ENCODE results near the gene NLGN4Y. TPM values are rescaled to one million over a fixed set of nuclear protein-coding genes. Genes with fewer than 3 reads are reported as not detected.

The NLGN4Y gene
- total and polyA plus RNA-seq, 2 of the 13 experiments (the other 11 are each of a cell fraction or from before 2014, with no cell fraction given): 6.0 to 16.5 TPM

- in situ Hi-C loops (cut with HindIII; ENCODE audit: extremely low pct_ligation_motif_present, low pct_unique_long_range_greater_than_20kb): no loop called here
- no peak overlapping the region for H3K9ac ChIP-seq (ENCODE audit: insufficient read depth, low read depth, low read length)
These were observed 297.9 kb downstream of the NLGN4Y start for GRCh38 chrY:14822201-14822600.

More at GRCh38 chrY:14822201-14822600, 297.9 kb downstream of the NLGN4Y start:
- intact Hi-C loops (cut with micrococcal nuclease; ENCODE audit: unreplicated experiment): no loop called here
- H3K79me2 ChIP-seq (ENCODE audit: insufficient read depth, low read length): no peaks in the 10 kb centered on the region
- FAIRE-seq (no peak), DNase-seq (ENCODE audit: low spot score) (no peak), ATAC-seq (no peak)
- H3K9me3 ChIP-seq (ENCODE audit: low read length): no peaks in the 10 kb centered on the region
- TF ChIP-seq DR1 (CRISPR knock-in tag; IDR thresholded peaks at IDR 0.05) (no peak), HDAC2 (CRISPR knock-in tag; IDR thresholded peaks at IDR 0.05) (no peak), JARID2 (CRISPR knock-in tag; IDR thresholded peaks at IDR 0.05; ENCODE audit: insufficient replicate concordance) (no peak), EEA1 (CRISPR knock-in tag; IDR thresholded peaks at IDR 0.05; ENCODE audit: borderline replicate concordance) (no peak), ZNF605 (CRISPR knock-in tag; IDR thresholded peaks at IDR 0.05) (no peak), SIX1 (CRISPR knock-in tag; IDR thresholded peaks at IDR 0.05; ENCODE audit: borderline replicate concordance) (no peak), ZSCAN22 (CRISPR knock-in tag; IDR thresholded peaks at IDR 0.05) (no peak), ZFYVE20 (CRISPR knock-in tag; IDR thresholded peaks at IDR 0.05; ENCODE audit: borderline replicate concordance, low read depth) (no peak), POLR2AphosphoS2 (IDR thresholded peaks at IDR 0.05; ENCODE audit: low read depth, low read length) (no peak), HOXA7 (CRISPR knock-in tag; IDR thresholded peaks at IDR 0.05) (no peak), ZNF543 (CRISPR knock-in tag; IDR thresholded peaks at IDR 0.05) (no peak), ZNF839 (CRISPR knock-in tag; IDR thresholded peaks at IDR 0.05; ENCODE audit: borderline replicate concordance) (no peak), TCF12 (IDR thresholded peaks at IDR 0.05) (no peak), TCF12 (CRISPR knock-in tag; IDR thresholded peaks at IDR 0.05) (no peak)
- TF ChIP-seq, protein P1, sequence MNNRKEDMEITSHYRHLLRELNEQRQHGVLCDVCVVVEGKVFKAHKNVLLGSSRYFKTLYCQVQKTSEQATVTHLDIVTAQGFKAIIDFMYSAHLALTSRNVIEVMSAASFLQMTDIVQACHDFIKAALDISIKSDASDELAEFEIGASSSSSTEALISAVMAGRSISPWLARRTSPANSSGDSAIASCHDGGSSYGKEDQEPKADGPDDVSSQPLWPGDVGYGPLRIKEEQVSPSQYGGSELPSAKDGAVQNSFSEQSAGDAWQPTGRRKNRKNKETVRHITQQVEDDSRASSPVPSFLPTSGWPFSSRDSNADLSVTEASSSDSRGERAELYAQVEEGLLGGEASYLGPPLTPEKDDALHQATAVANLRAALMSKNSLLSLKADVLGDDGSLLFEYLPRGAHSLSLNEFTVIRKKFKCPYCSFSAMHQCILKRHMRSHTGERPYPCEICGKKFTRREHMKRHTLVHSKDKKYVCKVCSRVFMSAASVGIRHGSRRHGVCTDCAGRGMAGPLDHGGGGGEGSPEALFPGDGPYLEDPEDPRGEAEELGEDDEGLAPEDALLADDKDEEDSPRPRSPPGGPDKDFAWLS (CRISPR knock-in tag; IDR thresholded peaks at IDR 0.05; ENCODE audit: borderline replicate concordance): no peak
- TF ChIP-seq, protein P2, sequence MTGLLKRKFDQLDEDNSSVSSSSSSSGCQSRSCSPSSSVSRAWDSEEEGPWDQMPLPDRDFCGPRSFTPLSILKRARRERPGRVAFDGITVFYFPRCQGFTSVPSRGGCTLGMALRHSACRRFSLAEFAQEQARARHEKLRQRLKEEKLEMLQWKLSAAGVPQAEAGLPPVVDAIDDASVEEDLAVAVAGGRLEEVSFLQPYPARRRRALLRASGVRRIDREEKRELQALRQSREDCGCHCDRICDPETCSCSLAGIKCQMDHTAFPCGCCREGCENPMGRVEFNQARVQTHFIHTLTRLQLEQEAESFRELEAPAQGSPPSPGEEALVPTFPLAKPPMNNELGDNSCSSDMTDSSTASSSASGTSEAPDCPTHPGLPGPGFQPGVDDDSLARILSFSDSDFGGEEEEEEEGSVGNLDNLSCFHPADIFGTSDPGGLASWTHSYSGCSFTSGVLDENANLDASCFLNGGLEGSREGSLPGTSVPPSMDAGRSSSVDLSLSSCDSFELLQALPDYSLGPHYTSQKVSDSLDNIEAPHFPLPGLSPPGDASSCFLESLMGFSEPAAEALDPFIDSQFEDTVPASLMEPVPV (CRISPR knock-in tag; IDR thresholded peaks at IDR 0.05): no peak
- 93% methylated on average over 2 of the region's 2 CpGs for WGBS (ENCODE audit: low lambda C conversion rate)
- no peak overlapping the region for H3K4me3 ChIP-seq (replicated peaks in 1 of 3; ENCODE audit: insufficient read depth in 1 of 3, low read depth in 2 of 3, low read length in 3 of 3)
- H3K27ac ChIP-seq (ENCODE audit: extremely low read length, insufficient read depth, low read length): no peak overlapping the region
- no peaks in the 10 kb centered on the region for H3K27me3 ChIP-seq (ENCODE audit: control insufficient read depth in 1 of 2, insufficient read depth in 2 of 2, low read length in 2 of 2)
- H2AFZ ChIP-seq (ENCODE audit: low read length): no peak overlapping the region
- BruUV-seq (replicated peaks): no TSS peak
- no peaks in the 10 kb centered on the region for H4K20me1 ChIP-seq (ENCODE audit: insufficient read depth, low read length)
- H3K4me2 ChIP-seq (ENCODE audit: low read depth, low read length): no peak overlapping the region
- no peaks in the 10 kb centered on the region; a peak in 1 of 5 replicates for H3K36me3 ChIP-seq (replicated peaks in 1 of 2; ENCODE audit: control insufficient read depth in 1 of 2, insufficient read depth in 2 of 2, low read length in 2 of 2)
- CTCF ChIA-PET (ENCODE audit: low intra/inter-chr PET ratio, low total read pairs): no interaction called here
- H3K4me1 ChIP-seq (ENCODE audit: insufficient read depth, low read length): 0 out of 2 replicates have a peak, but pooled peaks cover 8% of the 10 kb centered on the region
- POLR2A ChIA-PET: no interaction called here

All from HepG2 (cell line).